Right cardiac atrium (tissue), 5 donors: Measurements from ENCODE around the gene CD83. TPM values are rescaled to one million over a fixed set of nuclear protein-coding genes. Genes with fewer than 3 reads are reported as not detected.

ENCODE experiments used
- ATAC-seq, 2 donors: fragments of 200-7000 bp; cut with Tn5 transposase; one replicate each; pipeline versions ENCODE4 v1.8.0 to v1.9.1; 2020; ENCODE audit warnings: moderate library complexity in 2 of 2, mild to moderate bottlenecking in 1 of 2
- DNase-seq, 3 donors: peaks; one replicate each; pipeline ENCODE4 v3.0.0-alpha.2; 2020
- H3K27ac ChIP-seq: one replicate; pipeline ENCODE4 v1.5.1; 2013; ENCODE audit warnings: mild to moderate bottlenecking, low read length, control low read depth, moderate library complexity
- H3K27me3 ChIP-seq: one replicate; pipeline ENCODE4 v1.6.1; 2013; ENCODE audit not compliant: control insufficient read depth, insufficient read depth
- H3K4me1 ChIP-seq: one replicate; pipeline ENCODE4 v1.6.1; 2013; ENCODE audit warnings: low read length; ENCODE audit not compliant: control insufficient read depth, insufficient read depth
- H3K4me3 ChIP-seq: one replicate; pipeline ENCODE4 v1.5.1; 2013; ENCODE audit warnings: low read length, control low read depth
- H3K9me3 ChIP-seq: one replicate; pipeline ENCODE4 v1.6.1; 2013; ENCODE audit warnings: low read length; ENCODE audit not compliant: control insufficient read depth
- WGBS: extraction: QIAGEN DNeasy Blood & Tissue Kit; methylation state at CpG from one replicate; pipeline ENCODE4 v1.1.7; 2013; 5-methylcytosine and 5-hydroxymethylcytosine counted together
- intact Hi-C, 4 donors: fragments of 100-400 bp; cut with DNase I; formaldehyde crosslinking; loops; one replicate each; pipeline versions ENCODE4 v1.11.0 to v1.14.0; 2022 to 2023
- polyA plus RNA-seq: library from polyadenylated mRNA; stranded (reverse); fragments of 200-250 nt; gene quantifications from one replicate; pipeline ENCODE4 v1.2.3, GENCODE V29; 2013
- total RNA-seq, 4 donors: library from RNA; stranded (reverse); fragmentation: NEBNext Ultra II Directional; extraction: Animal tissue kit (Norgen Biotek cat#: 25700); gene quantifications; one replicate each; pipeline ENCODE4 v1.2.1, GENCODE V29; 2021
- donor health status: healthy with polysubstance abuse.
- donor health status: DM: no; HTN: yes; CAD: no.
- donor health status: DM: no; HTN: no; CAD: no.
- donor health status: DM: no; HTN: yes; CAD: no; lungs with severe emphysema.
- donor health status: DM: yes; HTN: yes; CAD: no.

CD83 gene
- total and polyA plus RNA-seq, 5 donors: 1.7 to 2.6 (median 1.9) TPM

- intact Hi-C loops: no loop called here
- Histone ChIP-seq H3K27me3 (no peaks in the 10 kb centered on the region), H3K4me3 (no peak overlapping the region), H3K27ac (no peak overlapping the region), H3K9me3 (no peaks in the 10 kb centered on the region), H3K4me1 (no peaks in the 10 kb centered on the region)
- 91% methylated on average over 4 of the region's 4 CpGs for WGBS
- DNase-seq: no peak
- ATAC-seq: no peak
Observed at GRCh38 chr6:14091339-14091978, 26.1 kb upstream of the CD83 start.

- intact Hi-C loops: no loop called here
- 92% methylated on average over 3 of the region's 3 CpGs for WGBS
Observed at GRCh38 chr6:14092316-14092715, 25.3 kb upstream of the CD83 start.

GRCh38 chr6:14092838-14093789, 24.5 kb upstream of the CD83 start:
- intact Hi-C loops: no loop called here
- no peaks in the 10 kb centered on the region for H3K27me3 ChIP-seq
- WGBS: 75% methylated on average over 11 of the region's 11 CpGs
- H3K4me3 ChIP-seq: no peak overlapping the region
- H3K9me3 ChIP-seq: no peaks in the 10 kb centered on the region
- DNase-seq (no peak), ATAC-seq (peak in 1 of 2 donors; percentile 29)
- no peak overlapping the region for H3K27ac ChIP-seq
- H3K4me1 ChIP-seq: no peaks in the 10 kb centered on the region

More at GRCh38 chr6:14092316-14092715, 25.3 kb upstream of the CD83 start:
- Histone ChIP-seq H3K9me3 (no peaks in the 10 kb centered on the region), H3K27me3 (no peaks in the 10 kb centered on the region), H3K27ac (no peak overlapping the region), H3K4me1 (no peaks in the 10 kb centered on the region), H3K4me3 (no peak overlapping the region)
- ATAC-seq (no peak), DNase-seq (no peak)

- DNase-seq: no peak
- WGBS: 88% methylated on average over 4 of the region's 4 CpGs
- Histone ChIP-seq H3K9me3 (no peaks in the 10 kb centered on the region), H3K27me3 (no peaks in the 10 kb centered on the region), H3K4me1 (no peaks in the 10 kb centered on the region), H3K27ac (no peak overlapping the region), H3K4me3 (no peak overlapping the region)
- ATAC-seq: no peak
- intact Hi-C loops: no loop called here
Observed at GRCh38 chr6:14094721-14095120, 22.9 kb upstream of the CD83 start.

- ATAC-seq: no peak
- H3K4me3 ChIP-seq: no peak overlapping the region
- H3K27ac ChIP-seq: no peak overlapping the region
- intact Hi-C loops: no loop called here
- no peak for DNase-seq
- H3K4me1 ChIP-seq: no peaks in the 10 kb centered on the region
- H3K27me3 ChIP-seq: no peaks in the 10 kb centered on the region
- WGBS: 88% methylated on average over 6 of the region's 6 CpGs
- H3K9me3 ChIP-seq: no peaks in the 10 kb centered on the region
Observed at GRCh38 chr6:14095437-14095836, 22.1 kb upstream of the CD83 start.

- H3K4me3 ChIP-seq: no peak overlapping the region
- H3K4me1 ChIP-seq: no peaks in the 10 kb centered on the region
- H3K27ac ChIP-seq: no peak overlapping the region
- DNase-seq: no peak
- H3K27me3 ChIP-seq: no peaks in the 10 kb centered on the region
- no peak for ATAC-seq
- intact Hi-C loops: no loop called here
- H3K9me3 ChIP-seq: no peaks in the 10 kb centered on the region
- 83% methylated on average over 3 of the region's 3 CpGs for WGBS
Observed at GRCh38 chr6:14100138-14100537, 17.4 kb upstream of the CD83 start.

- Histone ChIP-seq H3K9me3 (no peaks in the 10 kb centered on the region), H3K27ac (no peak overlapping the region), H3K4me1 (no peaks in the 10 kb centered on the region), H3K4me3 (no peak overlapping the region), H3K27me3 (no peaks in the 10 kb centered on the region)
- intact Hi-C loops: no loop called here
- WGBS: 73% methylated on average over 5 of the region's 5 CpGs
- DNase-seq: no peak
- ATAC-seq: no peak
Observed at GRCh38 chr6:14100966-14101365, 16.6 kb upstream of the CD83 start.

GRCh38 chr6:14102383-14102782, 15.2 kb upstream of the CD83 start:
- Histone ChIP-seq H3K9me3 (no peaks in the 10 kb centered on the region), H3K27ac (no peak overlapping the region), H3K27me3 (no peaks in the 10 kb centered on the region), H3K4me3 (no peak overlapping the region), H3K4me1 (no peaks in the 10 kb centered on the region)
- ATAC-seq (no peak), DNase-seq (no peak)
- WGBS: 92% methylated on average over 3 of the region's 3 CpGs
- intact Hi-C loops: no loop called here

- Histone ChIP-seq H3K27ac (no peak overlapping the region), H3K4me3 (no peak overlapping the region), H3K9me3 (no peaks in the 10 kb centered on the region), H3K4me1 (no peaks in the 10 kb centered on the region), H3K27me3 (no peaks in the 10 kb centered on the region)
- DNase-seq (no peak), ATAC-seq (no peak)
- 78% methylated on average over 1 of the region's 1 CpG for WGBS
- intact Hi-C loops: no loop called here
Observed at GRCh38 chr6:14105547-14105946, 12.0 kb upstream of the CD83 start.

- DNase-seq (no peak), ATAC-seq (no peak)
- Histone ChIP-seq H3K27ac (no peak overlapping the region), H3K9me3 (no peaks in the 10 kb centered on the region), H3K27me3 (no peaks in the 10 kb centered on the region), H3K4me3 (no peak overlapping the region), H3K4me1 (no peaks in the 10 kb centered on the region)
- intact Hi-C loops: no loop called here
Observed at GRCh38 chr6:14107000-14107399, 10.6 kb upstream of the CD83 start.

- DNase-seq (no peak), ATAC-seq (no peak)
- H3K27me3 ChIP-seq: no peaks in the 10 kb centered on the region
- no peak overlapping the region for H3K27ac ChIP-seq
- H3K4me3 ChIP-seq: no peak overlapping the region
- no peaks in the 10 kb centered on the region for H3K9me3 ChIP-seq
- intact Hi-C loops: no loop called here
- WGBS: 88% methylated on average over 5 of the region's 5 CpGs
- no peaks in the 10 kb centered on the region for H3K4me1 ChIP-seq
Observed at GRCh38 chr6:14107711-14108494, 9.7 kb upstream of the CD83 start.
